Cardiac muscle cell (in vitro differentiated cells and primary cell): Measurements from ENCODE around the gene IQCN. TPM values are rescaled to one million over a fixed set of nuclear protein-coding genes. Genes with fewer than 3 reads are reported as not detected.
"Not testable (repeated sequence)": the region's sequence is repeated elsewhere in the genome, so short reads cannot be mapped to it uniquely, and the experiment has no call there.

Experiments used
- DNase-seq, 2 donors: peaks; one replicate each; pipeline versions ENCODE4 v3.0.0 to v3.0.0-alpha.2; 2010 to 2017; ENCODE audit warnings: low read depth in 1 of 2, low spot score in 1 of 2
- H3K27ac ChIP-seq: fragments of 200-600 bp; sonication (generic); 2 replicates; pipeline ENCODE4 v1.5.1; 2016
- H3K27me3 ChIP-seq: fragments of 200-600 bp; sonication (generic); 2 replicates; pipeline ENCODE4 v1.6.0; 2016; ENCODE audit warnings: control low read depth
- H3K36me3 ChIP-seq: fragments of 200-600 bp; sonication (generic); 2 replicates; pipeline ENCODE4 v1.5.1; 2016; ENCODE audit warnings: control low read depth
- H3K4me1 ChIP-seq: fragments of 200-600 bp; sonication (generic); 2 replicates; pipeline ENCODE4 v1.8.1; 2017; ENCODE audit warnings: low read depth, mild to moderate bottlenecking, mixed run types
- H3K4me3 ChIP-seq: fragments of 200-600 bp; sonication (generic); 2 replicates; pipeline ENCODE4 v1.5.1; 2016; ENCODE audit warnings: mild to moderate bottlenecking
- H3K9me3 ChIP-seq: fragments of 200-600 bp; sonication (generic); 2 replicates; pipeline ENCODE4 v1.5.1; 2017; ENCODE audit warnings: low read depth, mild to moderate bottlenecking, control low read depth
- CTCF ChIP-seq: IDR thresholded peaks from 2 replicates; pipeline ENCODE4 v1.5.1; 2012; ENCODE audit warnings: low read depth, mild to moderate bottlenecking, low read length
- polyA plus RNA-seq: library from polyadenylated mRNA; unstranded; fragments of >200 nt; fragmentation: Nextera tagmentation; extraction: Ambion mirVana; gene quantifications from 2 replicates; pipeline ENCODE4 v1.2.1, GENCODE V29; 2016
- total RNA-seq: library from RNA; depleted of rRNA; stranded (reverse); fragments of >200 nt; gene quantifications from 2 replicates; pipeline ENCODE4 v1.2.3, GENCODE V29; 2016

The IQCN gene
- total and polyA plus RNA-seq, 2 experiments from 2014 or later, result 0.38 to 3.2 TPM

GRCh38 chr19:18211683-18212082 is 62.6 kb downstream of the IQCN start:
- Histone ChIP-seq H3K36me3 (no peaks in the 10 kb centered on the region), H3K4me1 (no peaks in the 10 kb centered on the region), H3K27ac (no peak overlapping the region), H3K27me3 (no peaks in the 10 kb centered on the region), H3K4me3 (no peak overlapping the region), H3K9me3 (no peaks in the 10 kb centered on the region)
- no peak for DNase-seq
- TF ChIP-seq CTCF, result no peak

- not testable (repeated sequence) for H3K4me1 ChIP-seq, DNase-seq, H3K27me3 ChIP-seq, H3K27ac ChIP-seq, H3K9me3 ChIP-seq, H3K36me3 ChIP-seq, H3K4me3 ChIP-seq
These were observed 64.3 kb downstream of the IQCN start for GRCh38 chr19:18209912-18210311.

- no peak overlapping the region for H3K27ac ChIP-seq
- DNase-seq, result peak in 1 of 2 donors; percentile 87
- no peaks in the 10 kb centered on the region for H3K9me3 ChIP-seq
- H3K27me3 ChIP-seq, result no peaks in the 10 kb centered on the region
- peak; percentile 47 for TF ChIP-seq CTCF
- H3K4me3 ChIP-seq, result no peak overlapping the region
- H3K4me1 ChIP-seq, result peaks cover 7% of the 10 kb centered on the region
- no peaks in the 10 kb centered on the region for H3K36me3 ChIP-seq
These were observed 65.9 kb downstream of the IQCN start for GRCh38 chr19:18208098-18208951.

Other genes with a start within 250 kb of the IQCN start
- not detected in 2 replicates for gene IL12RB1, start 187.5 kb downstream of the IQCN start, total RNA-seq
- not detected in 2 replicates for gene IL12RB1, start 187.5 kb downstream of the IQCN start, polyA plus RNA-seq
- 6.6 and 8.1 TPM in 2 replicates for gene MAST3, start 176.7 kb downstream of the IQCN start, total RNA-seq
- 5.5 and 8.4 TPM in 2 replicates for gene MAST3, start 176.7 kb downstream of the IQCN start, polyA plus RNA-seq
- 64.7 and 72.0 TPM in 2 replicates for gene PIK3R2, start 121.3 kb downstream of the IQCN start, total RNA-seq
- gene PIK3R2, start 121.3 kb downstream of the IQCN start, polyA plus RNA-seq, result 48.5 and 53.8 TPM in 2 replicates
- gene IFI30, start 100.6 kb downstream of the IQCN start, total RNA-seq, result 0.98 and 1.4 TPM in 2 replicates
- gene IFI30, start 100.6 kb downstream of the IQCN start, polyA plus RNA-seq, result 1.0 TPM in 1 of 2 replicates, not detected in the other
- gene MPV17L2, start 81.2 kb downstream of the IQCN start, total RNA-seq, result 38.2 and 74.5 TPM in 2 replicates
- 25.5 and 51.7 TPM in 2 replicates for gene MPV17L2, start 81.2 kb downstream of the IQCN start, polyA plus RNA-seq
- 11.3 and 13.0 TPM in 2 replicates for gene RAB3A, start 70.4 kb downstream of the IQCN start, total RNA-seq
- gene RAB3A, start 70.4 kb downstream of the IQCN start, polyA plus RNA-seq, result 12.5 and 15.3 TPM in 2 replicates
- 0.67 and 8.3 TPM in 2 replicates for gene PDE4C, start 48.0 kb downstream of the IQCN start, total RNA-seq
- 1.1 TPM in 2 replicates for gene PDE4C, start 48.0 kb downstream of the IQCN start, polyA plus RNA-seq
- 430 and 496 TPM in 2 replicates for gene JUND, start 7.2 kb upstream of the IQCN start, total RNA-seq
- 262 and 265 TPM in 2 replicates for gene JUND, start 7.2 kb upstream of the IQCN start, polyA plus RNA-seq
- gene LSM4, start 48.6 kb upstream of the IQCN start, total RNA-seq, result 446 and 493 TPM in 2 replicates
- 418 and 422 TPM in 2 replicates for gene LSM4, start 48.6 kb upstream of the IQCN start, polyA plus RNA-seq
- gene PGPEP1, start 66.1 kb upstream of the IQCN start, total RNA-seq, result 19.6 and 19.7 TPM in 2 replicates
- gene PGPEP1, start 66.1 kb upstream of the IQCN start, polyA plus RNA-seq, result 12.9 and 14.0 TPM in 2 replicates
- gene GDF15, start 111.7 kb upstream of the IQCN start, total RNA-seq, result 2.9 and 10.0 TPM in 2 replicates
- gene GDF15, start 111.7 kb upstream of the IQCN start, polyA plus RNA-seq, result 2.4 and 8.2 TPM in 2 replicates
- gene LRRC25, start 123.2 kb upstream of the IQCN start, total RNA-seq, result 0.04 TPM in 1 of 2 replicates, not detected in the other
- gene LRRC25, start 123.2 kb upstream of the IQCN start, polyA plus RNA-seq, result not detected in 2 replicates
- 154 and 180 TPM in 2 replicates for gene SSBP4, start 144.9 kb upstream of the IQCN start, total RNA-seq
- gene SSBP4, start 144.9 kb upstream of the IQCN start, polyA plus RNA-seq, result 151 and 175 TPM in 2 replicates
- gene ISYNA1, start 163.7 kb upstream of the IQCN start, total RNA-seq, result 218 and 298 TPM in 2 replicates
- 370 and 442 TPM in 2 replicates for gene ISYNA1, start 163.7 kb upstream of the IQCN start, polyA plus RNA-seq
- 19.4 and 20.7 TPM in 2 replicates for gene ELL, start 247.6 kb upstream of the IQCN start, total RNA-seq
- gene ELL, start 247.6 kb upstream of the IQCN start, polyA plus RNA-seq, result 14.8 and 18.2 TPM in 2 replicates